ENCODE data around the gene C9orf152. TPM values are rescaled to one million over a fixed set of nuclear protein-coding genes. Genes with fewer than 3 reads are reported as not detected.

The C9orf152 gene
- total and polyA plus RNA-seq, 2 of the 13 experiments (the other 11 are each of a cell fraction or from before 2014, with no cell fraction given), result 0.24 to 0.48 TPM

DNA sequence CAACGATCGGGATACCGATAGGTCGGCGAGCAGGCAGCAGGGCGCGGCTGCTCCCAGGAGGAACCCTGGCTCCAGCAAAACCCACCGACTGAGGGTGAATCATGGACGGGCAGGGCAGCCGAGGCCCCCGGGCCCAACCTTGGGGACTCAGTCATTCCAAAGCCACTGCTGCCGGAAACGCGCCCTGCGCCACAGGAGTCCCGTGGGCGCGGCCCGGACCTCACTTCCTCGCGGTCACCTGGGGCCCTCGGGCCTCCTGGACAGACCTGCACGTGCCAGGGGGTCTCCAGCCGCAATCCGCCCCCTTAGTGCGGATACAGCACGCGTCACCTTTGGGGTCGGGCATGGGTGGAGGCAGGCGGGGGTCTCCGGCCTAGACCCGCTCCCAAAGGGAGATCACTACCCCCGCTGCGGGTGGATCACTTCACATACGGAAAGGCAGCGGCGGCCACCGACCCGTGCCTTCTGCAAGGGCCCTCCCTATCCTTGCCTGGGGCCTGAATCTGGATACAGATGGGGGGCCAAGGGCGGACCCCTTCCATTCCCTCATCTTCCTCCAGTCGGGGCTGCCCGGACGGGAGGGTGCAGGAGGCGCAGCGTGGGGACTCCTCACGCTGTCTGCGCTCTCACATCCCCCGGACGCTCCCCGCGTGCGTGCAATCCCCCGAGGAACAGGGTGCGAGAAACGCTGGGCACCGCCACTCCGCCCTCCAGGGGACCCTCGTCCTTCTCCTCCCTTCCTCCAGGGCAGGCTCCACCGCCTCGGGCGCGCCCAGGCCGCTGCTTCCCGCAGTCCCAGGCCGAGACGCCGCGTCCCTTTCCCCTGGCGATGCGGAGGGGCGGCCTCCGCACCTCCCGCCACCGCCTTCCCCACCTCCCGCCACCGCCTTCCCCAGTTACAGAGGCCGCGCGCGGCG is 47.8 kb upstream of the C9orf152 start (continued):
- TF ChIP-seq ZNF431 (CRISPR knock-in tag; IDR thresholded peaks at IDR 0.05; ENCODE audit: borderline replicate concordance, low read depth), result peak; percentile 52; the same call in 1 of the 2 replicates
- no peak for TF ChIP-seq DRAP1 (CRISPR knock-in tag; IDR thresholded peaks at IDR 0.05)
- no peak for TF ChIP-seq ZNF878 (CRISPR knock-in tag; IDR thresholded peaks at IDR 0.05)
- TF ChIP-seq, protein P1, sequence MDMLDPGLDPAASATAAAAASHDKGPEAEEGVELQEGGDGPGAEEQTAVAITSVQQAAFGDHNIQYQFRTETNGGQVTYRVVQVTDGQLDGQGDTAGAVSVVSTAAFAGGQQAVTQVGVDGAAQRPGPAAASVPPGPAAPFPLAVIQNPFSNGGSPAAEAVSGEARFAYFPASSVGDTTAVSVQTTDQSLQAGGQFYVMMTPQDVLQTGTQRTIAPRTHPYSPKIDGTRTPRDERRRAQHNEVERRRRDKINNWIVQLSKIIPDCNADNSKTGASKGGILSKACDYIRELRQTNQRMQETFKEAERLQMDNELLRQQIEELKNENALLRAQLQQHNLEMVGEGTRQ (IDR thresholded peaks at IDR 0.05; ENCODE audit: low read depth, low read length), result no peak
- TF ChIP-seq, protein P1 (CRISPR knock-in tag; IDR thresholded peaks at IDR 0.05; ENCODE audit: borderline replicate concordance), result peak; percentile 43; the same call in 1 of the 2 replicates
- TF ChIP-seq ZBTB37 (CRISPR knock-in tag; IDR thresholded peaks at IDR 0.05), result 0 out of 2 replicates have a peak, but pooled peaks have one; percentile 22
- TF ChIP-seq SOX6 (IDR thresholded peaks at IDR 0.05), result no peak
- TF ChIP-seq SOX6 (CRISPR knock-in tag; IDR thresholded peaks at IDR 0.05), result no peak
- TF ChIP-seq ZNF746 (CRISPR knock-in tag; IDR thresholded peaks at IDR 0.05), result no peak
- no peak for TF ChIP-seq PHB2 (IDR thresholded peaks at IDR 0.05; ENCODE audit: partially characterized antibody)
- no peak for TF ChIP-seq SIX4 (CRISPR knock-in tag; IDR thresholded peaks at IDR 0.05)
- peak; percentile 43; the same call in 1 of the 2 replicates for TF ChIP-seq MYNN (CRISPR knock-in tag; IDR thresholded peaks at IDR 0.05; ENCODE audit: low read depth)
- TF ChIP-seq TEAD2 (CRISPR knock-in tag; IDR thresholded peaks at IDR 0.05), result no peak
- no peak; the same call in none of the 2 replicates for TF ChIP-seq HDAC2 (CRISPR knock-in tag; IDR thresholded peaks at IDR 0.05)
- no peak for TF ChIP-seq MZF1 (CRISPR knock-in tag; IDR thresholded peaks at IDR 0.05; ENCODE audit: borderline replicate concordance)
- TF ChIP-seq THYN1 (CRISPR knock-in tag; IDR thresholded peaks at IDR 0.05; ENCODE audit: borderline replicate concordance, low read depth), result no peak
- TF ChIP-seq E2F2 (CRISPR knock-in tag; IDR thresholded peaks at IDR 0.05; ENCODE audit: borderline replicate concordance), result no peak
- no peak for TF ChIP-seq ZNF18 (CRISPR knock-in tag; IDR thresholded peaks at IDR 0.05; ENCODE audit: insufficient replicate concordance)
- TF ChIP-seq ZNF367 (CRISPR knock-in tag; IDR thresholded peaks at IDR 0.05; ENCODE audit: borderline replicate concordance), result no peak
- TF ChIP-seq ZNF234 (CRISPR knock-in tag; conservative IDR thresholded peaks at IDR 0.05), result peak; percentile 60; the same call in 1 of the 2 replicates

All from HepG2 (cell line).